Hepatocyte (in vitro differentiated cells): ENCODE measurements around the gene CASD1.

Experiments
- EZH2 ChIP-seq: fragments of 200-600 bp; sonication (generic); IDR thresholded peaks from 2 replicates; pipeline ENCODE4 v1.6.1; 2016; ENCODE audit warnings: antibody characterized with exemption, mild to moderate bottlenecking, borderline replicate concordance
- EZH2phosphoT487 ChIP-seq: fragments of 200-600 bp; sonication (generic); IDR thresholded peaks from one replicate; pipeline ENCODE4 v1.6.1; 2018; ENCODE audit warnings: antibody characterized with exemption, mild to moderate bottlenecking, low read depth, moderate library complexity; ENCODE audit not compliant: unreplicated experiment, severe bottlenecking
- TF ChIP-seq, protein P1 (sequence below): fragments of 200-600 bp; sonication (generic); IDR thresholded peaks from 2 replicates; pipeline ENCODE4 v1.5.1; 2016; ENCODE audit warnings: antibody characterized with exemption, mild to moderate bottlenecking; ENCODE audit not compliant: poor library complexity

DNA sequence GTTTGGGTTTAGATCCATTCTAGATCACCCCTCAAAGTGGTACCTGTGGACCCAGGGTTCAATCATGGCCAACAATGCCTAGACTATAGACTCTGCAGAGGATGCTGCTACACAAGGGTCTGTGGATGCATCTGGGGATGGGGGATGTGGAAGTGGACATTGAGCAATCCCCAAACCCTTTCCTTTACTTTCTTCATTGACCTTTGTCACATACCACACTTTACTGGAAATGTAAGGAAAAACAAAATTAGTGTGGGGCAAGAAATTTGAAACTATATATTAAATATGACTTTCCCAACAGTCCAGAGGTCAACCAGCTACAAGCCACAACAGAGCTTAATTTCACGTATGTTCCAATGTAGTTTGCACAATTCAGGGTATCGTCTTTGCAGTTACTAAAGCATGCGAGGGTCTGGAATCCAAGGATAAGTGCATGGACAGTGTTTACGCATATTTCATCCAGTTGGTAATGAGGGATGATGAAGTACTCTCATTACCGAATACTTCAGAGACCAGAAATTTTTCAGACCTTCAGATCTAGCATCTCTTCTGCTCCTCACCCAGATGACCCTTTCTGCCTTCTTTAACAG, 33.3 kb upstream of the CASD1 start:
- TF ChIP-seq, protein P1, sequence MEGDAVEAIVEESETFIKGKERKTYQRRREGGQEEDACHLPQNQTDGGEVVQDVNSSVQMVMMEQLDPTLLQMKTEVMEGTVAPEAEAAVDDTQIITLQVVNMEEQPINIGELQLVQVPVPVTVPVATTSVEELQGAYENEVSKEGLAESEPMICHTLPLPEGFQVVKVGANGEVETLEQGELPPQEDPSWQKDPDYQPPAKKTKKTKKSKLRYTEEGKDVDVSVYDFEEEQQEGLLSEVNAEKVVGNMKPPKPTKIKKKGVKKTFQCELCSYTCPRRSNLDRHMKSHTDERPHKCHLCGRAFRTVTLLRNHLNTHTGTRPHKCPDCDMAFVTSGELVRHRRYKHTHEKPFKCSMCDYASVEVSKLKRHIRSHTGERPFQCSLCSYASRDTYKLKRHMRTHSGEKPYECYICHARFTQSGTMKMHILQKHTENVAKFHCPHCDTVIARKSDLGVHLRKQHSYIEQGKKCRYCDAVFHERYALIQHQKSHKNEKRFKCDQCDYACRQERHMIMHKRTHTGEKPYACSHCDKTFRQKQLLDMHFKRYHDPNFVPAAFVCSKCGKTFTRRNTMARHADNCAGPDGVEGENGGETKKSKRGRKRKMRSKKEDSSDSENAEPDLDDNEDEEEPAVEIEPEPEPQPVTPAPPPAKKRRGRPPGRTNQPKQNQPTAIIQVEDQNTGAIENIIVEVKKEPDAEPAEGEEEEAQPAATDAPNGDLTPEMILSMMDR = no peak
- TF ChIP-seq EZH2phosphoT487 (no peak), EZH2 (no peak)
